OCI-LY1 (cell line): Measurements from ENCODE around the gene UST.

Experiments used
- H2AFZ ChIP-seq: fragments of 200-600 bp; sonication (generic), shearing (Covaris generic); 2 replicates; pipeline ENCODE4 v1.6.0; 2014; ENCODE audit warnings: antibody characterized with exemption, mild to moderate bottlenecking, low read length
- H3F3A ChIP-seq: fragments of 200-600 bp; sonication (generic), shearing (Covaris generic); 2 replicates; pipeline ENCODE4 v1.6.0; 2014; ENCODE audit warnings: mild to moderate bottlenecking, antibody characterized with exemption, low read length, moderate library complexity; ENCODE audit not compliant: insufficient read depth
- H3K27ac ChIP-seq: fragments of 200-600 bp; sonication (generic); 2 replicates; pipeline ENCODE4 v1.5.1; 2014; ENCODE audit warnings: low read length, mixed run types, mild to moderate bottlenecking, low read depth; ENCODE audit not compliant: poor library complexity, severe bottlenecking
- H3K27me3 ChIP-seq: fragments of 200-600 bp; sonication (generic); 2 replicates; pipeline ENCODE4 v1.6.0; 2014; ENCODE audit warnings: antibody characterized with exemption, mild to moderate bottlenecking, low read length, moderate library complexity; ENCODE audit not compliant: insufficient read depth
- H3K36me3 ChIP-seq: fragments of 200-600 bp; sonication (generic); 2 replicates; pipeline ENCODE4 v1.6.1; 2014; ENCODE audit warnings: mild to moderate bottlenecking, antibody characterized with exemption, low read length, moderate library complexity, mixed read lengths; ENCODE audit not compliant: insufficient read depth
- H3K4me1 ChIP-seq: fragments of 200-600 bp; sonication (generic); 2 replicates; pipeline ENCODE4 v1.5.1; 2014; ENCODE audit warnings: mild to moderate bottlenecking, low read length, moderate library complexity; ENCODE audit not compliant: insufficient read depth, severe bottlenecking
- H3K4me2 ChIP-seq: fragments of 200-600 bp; sonication (generic), shearing (Covaris generic); 2 replicates; pipeline ENCODE4 v1.6.1; 2014; ENCODE audit warnings: low read length
- H3K4me3 ChIP-seq: fragments of 200-600 bp; sonication (generic); 2 replicates; pipeline ENCODE4 v1.5.1; 2014; ENCODE audit warnings: low read length, low read depth, mild to moderate bottlenecking, mixed read lengths; ENCODE audit not compliant: poor library complexity, severe bottlenecking
- H3K79me2 ChIP-seq: fragments of 200-600 bp; shearing (Covaris generic); 2 replicates; pipeline ENCODE4 v1.6.1; 2016; ENCODE audit warnings: mixed run types, low read length, mixed read lengths; ENCODE audit not compliant: insufficient read depth
- H3K9ac ChIP-seq: fragments of 200-600 bp; sonication (generic), shearing (Covaris generic); 2 replicates; pipeline ENCODE4 v1.6.1; 2014; ENCODE audit warnings: mild to moderate bottlenecking, low read length, mixed read lengths
- H3K9me2 ChIP-seq: fragments of 200-600 bp; sonication (generic), shearing (Covaris generic); 2 replicates; pipeline ENCODE4 v1.6.1; 2014; ENCODE audit warnings: low read depth, mild to moderate bottlenecking, low read length, mixed read lengths
- H3K9me3 ChIP-seq: fragments of 200-600 bp; shearing (Covaris generic); 2 replicates; pipeline ENCODE4 v1.6.1; 2014; ENCODE audit warnings: low read length, mixed read lengths
- H4K20me1 ChIP-seq: fragments of 200-600 bp; sonication (generic), shearing (Covaris generic); 2 replicates; pipeline ENCODE4 v1.6.0; 2016; ENCODE audit warnings: mild to moderate bottlenecking, low read length; ENCODE audit not compliant: insufficient read depth
- EZH2 ChIP-seq: fragments of 200-600 bp; sonication (generic), shearing (Covaris generic); IDR thresholded peaks from 2 replicates; pipeline ENCODE4 v1.8.0; 2017; ENCODE audit warnings: borderline replicate concordance, mixed run types, mild to moderate bottlenecking, antibody characterized with exemption, low read length, moderate library complexity, mixed read lengths
- TF ChIP-seq, protein P1 (sequence below): fragments of 200-600 bp; sonication (generic), shearing (Covaris generic); IDR thresholded peaks from 2 replicates; pipeline ENCODE4 v1.5.1; 2017; ENCODE audit warnings: mild to moderate bottlenecking, antibody characterized with exemption, low read length, moderate library complexity, mixed read lengths

Gene UST

DNA sequence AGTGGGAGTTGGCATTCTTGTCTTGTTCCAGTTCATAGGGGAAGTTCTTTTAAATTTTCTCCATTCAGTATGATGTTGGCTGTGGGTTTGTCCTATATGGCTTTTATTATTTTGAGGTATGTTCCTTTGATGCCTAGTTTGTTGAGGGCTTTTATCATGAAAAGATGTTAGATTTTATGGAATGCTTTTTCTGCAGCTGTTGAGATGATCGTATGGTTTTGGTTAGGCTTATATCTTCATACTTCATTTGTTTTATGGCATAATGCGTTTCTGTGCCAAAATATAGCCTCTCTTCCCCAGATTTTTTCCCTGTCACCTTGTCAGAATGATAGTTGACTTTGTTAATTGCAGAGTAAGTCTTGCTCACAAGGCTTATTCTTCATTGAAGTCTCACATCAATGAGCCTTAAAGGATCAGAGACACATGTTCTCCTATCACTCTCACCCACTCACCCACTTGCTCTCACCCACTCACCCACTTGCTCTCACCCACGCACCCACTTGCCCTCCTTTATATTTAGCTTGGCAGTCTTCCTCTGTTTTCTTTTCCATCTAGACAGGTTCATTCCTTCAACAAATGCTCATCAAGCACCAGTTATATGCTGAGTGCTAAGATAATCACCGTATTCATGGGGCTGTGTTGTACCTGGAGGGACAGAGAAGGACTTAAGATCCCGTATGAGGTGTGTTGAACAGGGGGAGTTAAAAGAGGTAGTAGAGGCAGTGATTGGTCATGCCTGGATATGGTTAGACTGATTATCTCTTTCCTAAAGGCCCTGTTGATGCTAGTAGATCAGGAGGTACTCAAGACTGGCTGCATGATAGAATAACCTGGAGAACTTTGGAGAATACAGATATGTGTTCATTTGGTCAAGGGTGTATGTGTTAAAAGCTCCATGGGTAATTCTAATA is 19.3 kb downstream of the UST start:
- Histone ChIP-seq H3K4me1 (no peaks in the 10 kb centered on the region), H3K36me3 (no peaks in the 10 kb centered on the region), H3K4me3 (no peak overlapping the region), H3K79me2 (no peaks in the 10 kb centered on the region), H3K27ac (no peak overlapping the region), H4K20me1 (no peaks in the 10 kb centered on the region), H3K4me2 (no peak overlapping the region), H3K27me3 (peaks cover 7% of the 10 kb centered on the region; the same call in 1 of the 2 replicates), H2AFZ (no peak overlapping the region), H3K9me3 (no peaks in the 10 kb centered on the region), H3K9me2 (no peaks in the 10 kb centered on the region), H3K9ac (no peak overlapping the region), H3F3A (no peaks in the 10 kb centered on the region)
- TF ChIP-seq EZH2: no peak
- TF ChIP-seq, protein P1, sequence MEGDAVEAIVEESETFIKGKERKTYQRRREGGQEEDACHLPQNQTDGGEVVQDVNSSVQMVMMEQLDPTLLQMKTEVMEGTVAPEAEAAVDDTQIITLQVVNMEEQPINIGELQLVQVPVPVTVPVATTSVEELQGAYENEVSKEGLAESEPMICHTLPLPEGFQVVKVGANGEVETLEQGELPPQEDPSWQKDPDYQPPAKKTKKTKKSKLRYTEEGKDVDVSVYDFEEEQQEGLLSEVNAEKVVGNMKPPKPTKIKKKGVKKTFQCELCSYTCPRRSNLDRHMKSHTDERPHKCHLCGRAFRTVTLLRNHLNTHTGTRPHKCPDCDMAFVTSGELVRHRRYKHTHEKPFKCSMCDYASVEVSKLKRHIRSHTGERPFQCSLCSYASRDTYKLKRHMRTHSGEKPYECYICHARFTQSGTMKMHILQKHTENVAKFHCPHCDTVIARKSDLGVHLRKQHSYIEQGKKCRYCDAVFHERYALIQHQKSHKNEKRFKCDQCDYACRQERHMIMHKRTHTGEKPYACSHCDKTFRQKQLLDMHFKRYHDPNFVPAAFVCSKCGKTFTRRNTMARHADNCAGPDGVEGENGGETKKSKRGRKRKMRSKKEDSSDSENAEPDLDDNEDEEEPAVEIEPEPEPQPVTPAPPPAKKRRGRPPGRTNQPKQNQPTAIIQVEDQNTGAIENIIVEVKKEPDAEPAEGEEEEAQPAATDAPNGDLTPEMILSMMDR: no peak

DNA sequence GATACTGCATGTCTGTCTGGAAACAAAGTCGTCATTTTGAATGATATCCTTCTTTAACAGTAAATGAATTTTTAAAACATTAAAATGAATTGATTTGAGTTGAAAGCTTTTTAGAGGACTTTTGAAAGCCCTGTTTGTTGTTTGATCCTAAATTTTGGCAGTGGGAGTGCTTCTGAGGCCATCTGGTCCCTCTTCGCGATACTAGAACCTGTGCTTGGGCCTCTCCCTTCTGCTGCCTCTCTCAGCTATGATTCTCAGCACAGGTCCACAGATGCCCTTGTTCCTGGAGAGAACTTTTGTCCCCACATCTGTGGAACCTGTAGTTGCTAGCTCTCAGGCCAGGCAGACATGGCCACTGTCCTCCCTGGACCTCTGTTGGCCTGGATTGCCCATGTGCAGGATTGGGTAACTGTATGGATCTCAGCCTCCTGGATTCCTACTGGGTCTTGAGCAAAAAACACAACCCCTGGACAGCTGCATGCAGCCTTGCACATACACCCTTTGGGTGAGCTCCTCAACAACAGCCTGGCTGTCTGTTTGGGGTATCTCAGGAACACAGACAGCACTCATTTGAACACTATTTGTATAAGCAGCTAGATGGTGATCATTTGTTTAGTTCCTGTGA is 21.9 kb downstream of the UST start:
- no peak overlapping the region for H2AFZ ChIP-seq
- no peak overlapping the region for H3K27ac ChIP-seq
- H3K4me1 ChIP-seq: no peaks in the 10 kb centered on the region
- no peak overlapping the region for H3K4me3 ChIP-seq
- H4K20me1 ChIP-seq: no peaks in the 10 kb centered on the region
- H3K4me2 ChIP-seq: no peak overlapping the region
- no peak overlapping the region for H3K9ac ChIP-seq
- no peaks in the 10 kb centered on the region for H3K36me3 ChIP-seq
- no peaks in the 10 kb centered on the region; the same call in 1 of the 2 replicates for H3K27me3 ChIP-seq
- H3F3A ChIP-seq: no peaks in the 10 kb centered on the region
- no peaks in the 10 kb centered on the region for H3K79me2 ChIP-seq
- no peak for TF ChIP-seq EZH2
- TF ChIP-seq, protein P1: no peak
- no peaks in the 10 kb centered on the region for H3K9me2 ChIP-seq
- no peaks in the 10 kb centered on the region for H3K9me3 ChIP-seq

DNA sequence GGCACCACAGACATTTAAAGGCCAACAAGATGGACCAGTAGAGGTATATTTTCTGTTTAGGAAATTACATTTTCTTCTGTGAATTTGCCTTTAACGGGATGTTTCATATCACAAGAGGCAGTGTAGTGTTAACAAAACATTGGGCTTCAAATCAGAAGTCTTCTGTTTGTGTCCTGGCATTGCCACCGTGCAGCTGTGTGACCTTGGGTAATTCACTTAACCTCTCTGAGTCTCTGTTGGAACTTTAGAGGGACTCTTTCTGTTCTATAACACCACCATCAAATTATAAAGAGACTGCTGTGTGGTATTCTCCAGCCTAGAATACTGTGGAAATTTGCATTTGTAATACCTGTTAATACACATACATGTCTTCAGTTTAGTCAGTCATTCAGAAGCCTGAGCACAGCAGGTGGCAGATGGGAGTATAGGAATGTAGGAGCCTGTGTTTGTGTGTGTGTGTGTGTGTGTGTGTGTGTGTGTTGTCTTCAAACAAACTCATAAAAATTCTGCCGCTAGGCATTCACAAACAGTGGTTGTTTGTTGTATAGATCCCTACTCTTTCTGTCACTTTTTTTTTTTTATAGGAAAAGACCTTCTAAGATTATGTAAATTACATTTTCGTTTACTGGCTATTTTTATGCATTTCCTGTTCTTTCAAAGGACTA is 22.6 kb downstream of the UST start:
- no peaks in the 10 kb centered on the region for H3K79me2 ChIP-seq

More for the DNA sequence above, 22.6 kb downstream of the UST start:
- Histone ChIP-seq H3K9me3 (no peaks in the 10 kb centered on the region), H4K20me1 (no peaks in the 10 kb centered on the region), H3K9ac (no peak overlapping the region), H3K4me2 (no peak overlapping the region), H3K4me3 (no peak overlapping the region), H2AFZ (no peak overlapping the region), H3K9me2 (no peaks in the 10 kb centered on the region), H3F3A (no peaks in the 10 kb centered on the region), H3K4me1 (no peaks in the 10 kb centered on the region), H3K27ac (no peak overlapping the region), H3K36me3 (no peaks in the 10 kb centered on the region), H3K27me3 (no peaks in the 10 kb centered on the region; the same call in 1 of the 2 replicates)
- no peak for TF ChIP-seq EZH2
- TF ChIP-seq, protein P1: no peak
